Stimulated activated naive CD8-positive, alpha-beta T cell treated with anti-CD3 and anti-CD28 coated beads, Interleukin-15, amount 100 ng/mL, for 72 hours (primary cell): ENCODE results near the gene IGSF21.

Experiments
- ATAC-seq: fragments of 150-1000 bp; cut with Tn5 transposase; 2 replicates; pipeline ENCODE4 v1.10.0; 2021; ENCODE audit warnings: mild to moderate bottlenecking, moderate library complexity
- DNase-seq, 2 donors: peaks; one replicate each; pipeline ENCODE4 v3.0.0; 2021 to 2022
- H3K27ac Mint-ChIP-seq, 2 donors: one replicate each; pipeline ENCODE4 v1.8.0; 2022; ENCODE audit warnings: mild to moderate bottlenecking in 2 of 2, mixed read lengths in 2 of 2, moderate library complexity in 2 of 2
- H3K27me3 Mint-ChIP-seq: one replicate; pipeline ENCODE4 v1.8.0; 2022; ENCODE audit warnings: mixed read lengths
- H3K4me1 Mint-ChIP-seq: one replicate; pipeline ENCODE4 v1.8.0; 2022; ENCODE audit warnings: mild to moderate bottlenecking, mixed read lengths
- H3K4me3 Mint-ChIP-seq, 2 donors: one replicate each; pipeline ENCODE4 v1.8.0; 2022; ENCODE audit warnings: mild to moderate bottlenecking in 2 of 2, mixed read lengths in 2 of 2, moderate library complexity in 1 of 2
- H3K9me3 Mint-ChIP-seq, 2 donors: one replicate each; pipeline ENCODE4 v1.8.0; 2022; ENCODE audit warnings: mixed read lengths in 2 of 2

Gene IGSF21

DNA sequence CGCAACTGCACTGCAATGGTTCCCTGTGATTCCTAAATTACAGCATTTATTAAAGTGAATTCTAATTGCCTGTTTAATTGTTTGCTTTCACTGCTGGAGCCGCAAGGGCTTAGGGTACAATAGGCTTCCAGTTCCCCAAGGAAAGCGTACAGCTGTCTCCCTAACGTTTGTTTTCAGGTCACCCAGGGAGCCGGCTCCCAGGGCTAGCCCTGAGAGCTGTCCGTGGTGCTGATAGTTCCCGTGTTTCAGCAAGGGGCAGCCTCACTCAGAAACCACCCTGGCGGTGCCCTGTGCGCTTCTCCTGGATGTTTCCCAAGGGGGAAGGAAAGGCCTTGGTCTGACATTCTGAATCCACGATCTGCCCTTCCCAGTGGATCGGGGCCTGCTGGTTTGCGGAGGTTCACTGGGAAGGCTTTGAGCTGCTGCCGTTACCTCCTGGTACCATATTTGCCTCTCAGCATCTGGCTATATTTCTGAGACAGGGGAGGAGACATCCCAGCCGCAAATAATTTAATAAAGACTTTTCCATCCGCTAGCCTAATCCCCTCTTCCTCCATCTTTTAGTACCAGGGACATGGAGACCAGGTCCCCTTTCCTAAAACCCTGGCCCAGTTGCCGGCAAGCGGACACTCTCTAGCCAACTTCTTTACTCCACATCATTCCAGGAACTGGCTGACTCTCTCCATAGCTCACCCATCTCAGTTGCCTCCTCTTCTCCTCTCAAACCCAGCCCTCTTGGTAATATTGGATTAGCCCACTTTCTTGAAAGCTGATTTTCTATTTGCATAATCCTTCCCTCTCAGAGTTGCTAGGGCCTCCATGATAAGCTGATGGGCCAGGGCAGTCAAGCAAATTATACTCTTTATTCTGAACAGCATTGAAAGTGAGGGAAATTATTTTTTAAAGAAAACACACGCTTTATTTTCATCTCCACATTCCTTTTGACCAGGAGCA lies 149.0 kb downstream of the IGSF21 start:
- Mint-ChIP-seq H3K4me1 (no peaks in the 10 kb centered on the region), H3K4me3 (no peak overlapping the region), H3K27me3 (peaks cover 27% of the 10 kb centered on the region), H3K27ac (no peak overlapping the region), H3K9me3 (peaks cover 1 to 23% of the 10 kb centered on the region in 2 donors)
- DNase-seq: no peak
- no peak for ATAC-seq

DNA sequence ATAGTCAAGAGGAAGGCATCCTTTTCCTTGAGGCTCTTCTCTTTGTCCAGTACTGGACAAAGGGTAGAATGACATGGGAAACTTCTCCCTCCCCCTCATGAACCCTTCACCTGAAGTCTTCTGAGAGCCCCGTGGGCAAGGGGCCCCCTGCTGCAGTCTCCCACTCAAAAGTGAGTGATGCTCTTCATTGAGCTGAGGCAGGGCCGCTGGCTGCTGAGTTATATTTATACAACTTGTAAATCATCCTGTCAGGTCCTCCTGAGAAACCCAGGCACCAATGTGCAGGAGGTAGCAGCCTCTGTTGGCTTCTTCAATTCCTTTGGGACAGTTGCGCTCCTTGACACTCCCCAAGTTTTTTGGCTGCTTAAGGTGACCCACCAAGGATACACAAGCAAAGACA lies 150.2 kb downstream of the IGSF21 start:
- Mint-ChIP-seq H3K4me1 (no peaks in the 10 kb centered on the region), H3K4me3 (no peak overlapping the region), H3K9me3 (peaks cover 0 to 20% of the 10 kb centered on the region in 2 donors), H3K27ac (no peak overlapping the region), H3K27me3 (peaks cover 40% of the 10 kb centered on the region)
- no peak for ATAC-seq
- DNase-seq: no peak

DNA sequence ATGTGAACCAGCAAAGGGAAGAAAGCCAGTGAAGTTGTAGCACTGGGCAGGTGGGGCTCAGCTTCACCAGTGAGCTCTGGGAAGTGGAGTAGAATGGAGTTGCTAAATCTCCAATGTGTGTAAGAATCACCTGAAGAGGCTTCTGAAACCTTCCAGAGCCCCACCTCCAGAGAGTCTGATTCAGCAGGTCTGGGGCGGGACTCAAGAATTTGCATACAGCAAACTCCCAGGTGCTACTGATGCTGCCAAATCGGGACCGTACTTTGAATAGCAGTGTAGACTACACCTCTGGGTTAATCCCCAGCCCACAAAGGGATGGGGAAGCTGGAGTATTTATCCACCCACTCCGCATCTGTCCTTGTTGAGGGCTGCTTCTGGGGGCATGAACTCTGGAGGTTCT lies 154.3 kb downstream of the IGSF21 start:
- no peak overlapping the region for H3K4me3 Mint-ChIP-seq
- H3K27ac Mint-ChIP-seq: no peak overlapping the region
- ATAC-seq (no peak), DNase-seq (no peak)
- peaks cover 42% of the 10 kb centered on the region for H3K27me3 Mint-ChIP-seq
- H3K9me3 Mint-ChIP-seq: peaks cover 0 to 3% of the 10 kb centered on the region in 2 donors
- no peaks in the 10 kb centered on the region for H3K4me1 Mint-ChIP-seq

DNA sequence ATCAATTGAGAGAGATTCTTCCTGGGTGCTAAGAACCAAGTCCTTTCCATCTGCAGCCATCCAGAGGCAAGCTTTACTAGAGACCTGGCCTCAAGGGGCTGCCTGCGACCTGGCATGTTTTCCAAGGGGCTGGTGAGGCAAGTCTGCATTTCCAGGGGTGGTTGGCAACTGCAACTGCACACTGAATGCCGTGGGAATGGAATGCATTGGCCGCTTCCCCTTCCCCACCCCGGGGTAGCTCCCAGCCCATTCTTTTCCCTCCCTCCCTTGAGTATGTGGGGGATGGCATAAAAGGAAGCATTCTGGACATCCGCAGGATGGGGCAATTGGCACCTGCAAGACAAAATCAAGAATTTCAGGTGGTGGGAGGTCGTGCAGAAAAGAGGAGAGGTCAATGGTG lies 155.1 kb downstream of the IGSF21 start:
- H3K4me1 Mint-ChIP-seq: no peaks in the 10 kb centered on the region
- no peak for DNase-seq
- no peak for ATAC-seq
- H3K4me3 Mint-ChIP-seq: no peak overlapping the region
- no peak overlapping the region for H3K27ac Mint-ChIP-seq
- peaks cover 43% of the 10 kb centered on the region for H3K27me3 Mint-ChIP-seq
- H3K9me3 Mint-ChIP-seq: no peaks in the 10 kb centered on the region

DNA sequence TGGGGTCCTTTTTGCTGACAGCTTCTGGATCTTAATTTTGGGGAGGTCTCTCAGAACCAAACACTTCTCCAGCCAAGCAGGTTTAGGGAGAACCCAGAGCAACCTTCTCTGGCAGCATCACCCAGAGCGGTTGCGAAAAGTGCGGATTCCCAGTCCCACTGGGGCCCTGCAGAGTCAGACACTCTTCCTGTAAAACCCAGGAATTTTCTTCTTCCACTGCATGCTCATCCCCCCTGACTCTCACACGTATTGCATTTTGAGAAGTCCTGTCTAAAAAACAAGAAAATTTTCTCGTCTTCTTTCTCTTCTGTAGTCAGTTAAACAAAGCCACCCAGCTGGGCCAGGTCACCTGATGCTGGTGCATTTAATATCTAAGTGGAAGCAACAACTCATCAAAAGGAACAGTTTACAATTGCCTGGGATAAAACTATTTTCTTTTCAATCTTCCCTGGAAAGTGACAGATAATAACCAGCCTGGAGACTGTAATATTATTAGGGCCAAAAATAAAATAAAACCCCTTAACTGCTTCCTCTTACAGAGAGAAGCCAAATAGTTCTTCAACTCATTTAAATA lies 156.0 kb downstream of the IGSF21 start:
- no peak overlapping the region for H3K4me3 Mint-ChIP-seq
- DNase-seq: no peak
- peaks cover 43% of the 10 kb centered on the region for H3K27me3 Mint-ChIP-seq
- no peaks in the 10 kb centered on the region for H3K4me1 Mint-ChIP-seq
- no peak for ATAC-seq
- H3K27ac Mint-ChIP-seq: no peak overlapping the region
- no peaks in the 10 kb centered on the region for H3K9me3 Mint-ChIP-seq

DNA sequence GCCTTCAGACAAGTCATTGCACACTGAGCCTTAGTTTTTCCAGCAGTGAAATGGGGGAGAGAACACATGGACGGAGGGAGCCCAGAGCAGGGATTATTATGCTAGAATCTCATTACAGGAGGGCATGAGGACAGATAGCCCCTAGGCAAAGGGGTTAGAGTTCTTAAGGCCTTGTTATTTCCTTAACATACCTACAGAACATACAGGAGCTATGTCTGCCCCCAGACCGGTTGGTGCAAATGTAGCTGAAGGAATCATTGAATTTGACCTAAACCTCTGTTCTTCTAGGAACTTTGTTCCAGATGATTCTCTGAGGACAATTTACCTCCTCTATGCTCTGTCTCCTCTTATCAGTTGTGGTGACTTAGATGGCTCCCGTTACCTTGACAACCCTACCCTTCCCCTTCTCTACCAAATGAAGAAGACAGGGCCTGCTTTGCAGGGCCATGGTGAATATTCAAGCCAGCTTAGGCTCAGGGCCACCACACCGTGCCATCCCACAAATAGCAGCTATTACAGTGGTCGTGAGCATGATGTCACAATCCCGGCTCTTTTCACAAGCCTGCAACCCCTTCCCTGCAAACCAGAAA lies 156.9 kb downstream of the IGSF21 start:
- Mint-ChIP-seq H3K4me1 (no peaks in the 10 kb centered on the region), H3K27me3 (peaks cover 42% of the 10 kb centered on the region), H3K9me3 (no peaks in the 10 kb centered on the region), H3K27ac (no peak overlapping the region), H3K4me3 (no peak overlapping the region)
- ATAC-seq (no peak), DNase-seq (no peak)

DNA sequence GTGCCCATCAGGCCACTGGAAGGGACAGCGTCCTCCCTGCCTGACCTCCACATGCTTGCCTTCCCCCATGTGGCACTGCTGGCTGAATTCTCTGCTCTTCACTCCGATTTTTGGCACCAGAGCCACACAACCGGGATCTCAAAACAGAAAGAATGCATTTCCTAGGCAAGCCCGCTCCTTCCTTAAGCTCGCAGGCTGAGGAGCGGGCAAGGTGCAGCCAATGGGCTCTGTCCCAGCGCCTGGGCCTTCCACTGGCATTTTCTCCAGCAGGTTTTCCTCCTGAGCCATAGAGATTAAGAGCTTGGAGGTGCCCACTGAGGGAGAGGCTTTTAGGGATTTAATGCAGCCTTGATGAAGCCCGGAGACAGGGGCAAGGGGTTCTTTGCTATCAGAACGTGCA lies 158.0 kb downstream of the IGSF21 start:
- Mint-ChIP-seq H3K4me3 (no peak overlapping the region), H3K9me3 (no peaks in the 10 kb centered on the region), H3K27me3 (peaks cover 34% of the 10 kb centered on the region), H3K27ac (no peak overlapping the region), H3K4me1 (no peaks in the 10 kb centered on the region)
- no peak for DNase-seq
- ATAC-seq: no peak

DNA sequence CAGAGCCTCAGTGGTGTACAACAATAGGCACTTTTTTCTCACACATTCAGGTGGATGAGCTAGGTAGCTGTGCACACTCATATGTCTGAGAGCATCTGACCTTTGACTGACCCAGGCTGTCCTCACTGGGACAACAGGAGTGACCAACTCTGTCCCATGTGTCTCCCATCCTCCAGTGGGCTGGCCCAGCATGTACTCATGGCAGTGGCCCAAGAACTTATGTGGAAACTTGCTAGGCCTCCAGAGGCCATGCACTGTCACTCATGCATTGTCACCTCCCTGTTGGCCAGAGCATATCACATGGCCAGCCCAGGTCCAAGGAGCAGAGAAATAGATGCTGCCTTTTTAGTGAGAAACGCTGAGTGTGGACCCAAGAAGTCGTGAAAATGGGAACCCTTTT lies 158.8 kb downstream of the IGSF21 start:
- ATAC-seq (no peak), DNase-seq (no peak)
- no peak overlapping the region for H3K4me3 Mint-ChIP-seq
- no peak overlapping the region for H3K27ac Mint-ChIP-seq
- peaks cover 26% of the 10 kb centered on the region for H3K27me3 Mint-ChIP-seq
- no peaks in the 10 kb centered on the region for H3K4me1 Mint-ChIP-seq
- no peaks in the 10 kb centered on the region for H3K9me3 Mint-ChIP-seq

DNA sequence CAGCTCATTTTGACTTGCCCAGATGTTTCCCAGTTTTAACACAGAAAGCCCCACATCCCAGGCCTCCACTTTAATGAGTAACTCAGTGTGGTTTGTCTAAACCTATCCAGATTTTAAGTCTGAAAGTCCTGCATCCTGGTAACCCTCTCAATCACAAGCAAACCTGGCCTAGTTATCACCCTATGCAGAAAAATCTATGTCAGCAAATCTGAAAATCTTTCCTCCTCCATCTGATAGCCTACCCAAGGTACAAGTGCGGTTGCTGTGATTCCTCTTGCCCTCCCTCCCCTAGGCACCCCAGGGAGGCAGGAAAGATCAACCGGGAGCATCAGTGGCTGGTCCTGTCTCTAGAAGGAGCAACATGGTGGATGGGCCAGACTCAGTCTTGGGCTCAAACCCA lies 163.7 kb downstream of the IGSF21 start:
- no peak overlapping the region for H3K4me3 Mint-ChIP-seq
- no peaks in the 10 kb centered on the region for H3K4me1 Mint-ChIP-seq
- no peaks in the 10 kb centered on the region for H3K9me3 Mint-ChIP-seq
- H3K27me3 Mint-ChIP-seq: peaks cover 25% of the 10 kb centered on the region
- no peak overlapping the region for H3K27ac Mint-ChIP-seq
- DNase-seq (no peak), ATAC-seq (no peak)

DNA sequence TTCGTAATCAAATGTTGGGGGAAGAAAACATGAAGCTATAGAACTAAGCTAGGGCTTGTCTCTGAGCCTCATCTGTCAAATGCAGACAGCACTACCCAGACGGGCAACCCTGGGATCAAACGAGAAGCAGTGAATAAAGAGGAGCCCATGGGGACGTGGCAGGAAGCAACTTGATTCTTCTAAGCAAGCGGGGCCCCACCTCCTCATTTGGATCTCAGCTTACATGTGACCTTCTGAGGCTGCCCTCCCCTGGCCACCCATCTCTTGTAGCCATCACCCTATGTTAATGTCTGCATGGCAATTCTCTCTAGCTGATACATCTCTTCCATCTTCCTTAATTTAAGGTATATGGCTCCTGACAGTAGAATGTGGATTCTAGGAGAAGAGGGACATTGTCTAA lies 171.3 kb downstream of the IGSF21 start:
- Mint-ChIP-seq H3K27me3 (peaks cover 65% of the 10 kb centered on the region), H3K9me3 (no peaks in the 10 kb centered on the region)
- ATAC-seq: no peak

DNA sequence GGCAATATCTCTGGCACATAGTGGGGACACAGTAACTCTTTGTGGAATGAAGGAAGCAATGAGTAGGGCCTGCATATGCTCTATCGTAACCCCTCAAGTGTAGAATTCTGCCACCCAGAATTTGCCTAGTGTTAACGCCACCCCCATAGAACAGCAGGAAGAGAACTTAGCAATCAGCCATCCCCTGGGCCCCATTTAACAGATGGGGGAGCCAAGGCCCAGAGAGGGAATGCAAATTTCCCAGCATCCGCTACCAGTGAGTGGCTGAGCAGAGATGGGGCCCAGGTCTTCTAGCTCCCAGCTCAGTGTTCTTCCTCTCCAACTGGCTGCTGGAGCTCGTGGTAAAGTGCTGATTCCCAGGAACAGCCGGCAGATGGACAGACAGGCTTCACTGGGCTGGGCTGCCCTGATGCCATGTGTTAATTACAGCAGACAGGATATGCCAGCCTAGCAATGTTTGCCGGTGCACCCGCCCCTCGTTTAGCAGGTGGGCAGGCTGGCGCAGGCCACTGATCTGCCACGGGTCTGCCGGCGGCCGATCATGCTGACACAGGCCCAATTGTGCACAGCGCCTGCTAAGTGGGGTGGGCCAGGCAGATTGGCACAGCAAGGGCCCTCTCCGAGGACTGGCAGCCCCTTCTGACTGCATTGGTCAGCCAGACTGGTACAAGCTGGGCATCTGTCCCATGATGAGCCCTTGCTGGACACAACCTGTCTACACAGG lies 171.9 kb downstream of the IGSF21 start:
- no peaks in the 10 kb centered on the region for H3K4me1 Mint-ChIP-seq
- ATAC-seq (no peak), DNase-seq (no peak)
- no peak overlapping the region for H3K4me3 Mint-ChIP-seq
- no peaks in the 10 kb centered on the region for H3K9me3 Mint-ChIP-seq
- peaks cover 64% of the 10 kb centered on the region for H3K27me3 Mint-ChIP-seq
- no peak overlapping the region for H3K27ac Mint-ChIP-seq

More for the DNA sequence above, 171.3 kb downstream of the IGSF21 start:
- H3K27ac Mint-ChIP-seq: no peak overlapping the region
- DNase-seq: no peak
- no peaks in the 10 kb centered on the region for H3K4me1 Mint-ChIP-seq
- no peak overlapping the region for H3K4me3 Mint-ChIP-seq

DNA sequence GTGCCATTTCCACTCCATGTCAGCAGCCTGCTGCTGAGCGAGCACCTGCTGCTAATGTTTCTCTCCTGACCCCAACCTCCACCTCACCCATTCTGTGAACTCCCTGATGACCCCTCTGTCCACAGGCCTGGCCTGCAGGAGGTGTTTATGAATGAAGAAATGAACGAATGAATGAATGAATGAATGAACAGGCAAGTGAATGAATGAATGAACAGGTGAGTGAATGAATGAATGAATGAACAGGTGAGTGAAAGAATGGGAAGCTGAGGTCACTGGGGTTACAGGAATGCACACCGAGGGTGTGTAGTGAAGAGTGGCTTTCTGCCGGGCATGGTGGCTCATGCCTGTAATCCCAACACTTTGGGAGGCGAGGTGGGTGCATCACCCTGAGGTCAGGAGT lies 173.4 kb downstream of the IGSF21 start:
- no peaks in the 10 kb centered on the region for H3K9me3 Mint-ChIP-seq
- peak overlapping the region in 1 of 2 donors; percentile 53 for H3K27ac Mint-ChIP-seq
- DNase-seq: no peak
- ATAC-seq: no peak
- H3K27me3 Mint-ChIP-seq: peaks cover 68% of the 10 kb centered on the region
- no peaks in the 10 kb centered on the region for H3K4me1 Mint-ChIP-seq
- no peak overlapping the region for H3K4me3 Mint-ChIP-seq

DNA sequence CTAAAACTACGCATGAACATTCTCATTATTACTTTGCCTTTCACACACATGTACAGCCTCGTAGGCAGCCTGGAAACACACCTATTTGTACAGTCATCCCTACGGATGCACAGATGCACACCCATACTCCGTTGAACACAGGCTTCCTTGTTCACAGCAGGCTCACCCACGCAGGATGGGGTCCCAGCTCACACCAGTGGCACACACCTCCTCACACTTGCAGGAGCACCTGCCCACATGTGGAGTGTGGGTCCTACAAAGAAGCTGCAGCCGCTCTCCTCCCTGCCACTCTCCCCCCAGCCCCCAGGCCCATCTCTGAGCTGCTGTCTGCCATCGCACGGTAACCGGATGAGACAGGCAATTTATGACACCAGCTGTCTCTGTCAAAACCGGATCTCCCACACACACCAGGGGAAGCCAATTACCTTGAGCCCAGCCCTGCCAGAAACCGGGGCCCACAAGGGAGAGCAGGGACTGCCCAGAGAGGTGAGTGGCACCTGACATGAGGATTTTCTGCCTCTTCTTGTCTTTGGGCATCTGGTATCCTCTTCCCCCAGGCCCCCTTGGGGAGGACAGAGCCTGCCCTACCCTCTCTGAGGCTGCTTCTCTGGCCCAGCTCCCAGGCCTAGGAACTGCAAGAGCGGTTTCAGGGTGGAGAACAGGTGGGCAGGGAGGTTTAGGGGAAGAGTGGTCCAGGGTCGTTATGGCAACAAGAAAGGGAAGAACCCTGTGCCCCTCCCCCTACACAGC lies 175.4 kb downstream of the IGSF21 start:
- H3K4me3 Mint-ChIP-seq: no peak overlapping the region
- H3K27me3 Mint-ChIP-seq: peaks cover 62% of the 10 kb centered on the region
- H3K4me1 Mint-ChIP-seq: no peaks in the 10 kb centered on the region
- ATAC-seq (no peak), DNase-seq (no peak)
- no peaks in the 10 kb centered on the region for H3K9me3 Mint-ChIP-seq
- H3K27ac Mint-ChIP-seq: peak overlapping the region in 1 of 2 donors; percentile 2

DNA sequence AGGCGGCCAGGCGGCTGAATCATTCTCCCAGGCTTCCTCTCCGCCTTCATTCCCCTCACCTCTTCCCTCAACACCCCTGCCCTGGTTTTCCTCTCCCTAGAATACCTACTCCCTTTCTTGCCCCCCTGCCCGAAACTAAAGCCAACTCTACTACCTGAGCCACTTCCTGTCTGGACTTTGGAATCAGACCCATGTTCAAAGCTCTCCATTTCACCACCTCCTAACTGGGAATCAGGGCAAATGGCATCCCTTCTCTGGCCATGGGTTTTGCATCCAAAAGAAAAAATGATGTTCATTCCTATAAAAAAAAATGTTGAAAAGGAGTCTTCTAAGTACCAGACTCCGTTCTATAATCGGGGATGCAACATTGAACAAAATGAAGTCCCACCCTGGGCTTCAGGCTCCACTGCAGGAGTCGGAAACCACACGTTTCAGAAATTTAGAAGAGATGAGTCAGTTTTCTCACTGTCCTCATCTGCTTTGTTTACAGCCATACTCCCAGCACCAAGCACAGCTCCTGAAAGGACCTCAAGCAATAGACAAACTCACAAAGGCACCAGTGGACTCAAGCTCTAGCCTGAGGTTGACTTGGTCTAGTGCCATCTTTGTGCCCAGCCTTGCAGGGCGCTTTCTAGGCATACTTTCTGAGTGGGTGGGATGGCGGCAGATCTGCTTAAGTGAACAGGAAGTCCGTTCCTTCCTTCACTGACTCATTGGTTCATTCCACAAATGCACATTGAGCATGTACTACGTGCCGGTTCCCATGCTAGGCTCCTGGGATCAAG lies 176.2 kb downstream of the IGSF21 start:
- ATAC-seq (no peak), DNase-seq (no peak)
- Mint-ChIP-seq H3K4me3 (no peak overlapping the region), H3K27me3 (peaks cover 70% of the 10 kb centered on the region), H3K27ac (peak overlapping the region in 1 of 2 donors; percentile 1), H3K4me1 (no peaks in the 10 kb centered on the region), H3K9me3 (no peaks in the 10 kb centered on the region)
